AG04449 (cell line): ENCODE measurements around the gene NCOA1.

Experiments used
- CTCF ChIA-PET: fragments of 350-600 bp; formaldehyde crosslinking; extraction: SDS; loops from one replicate; lab custom pipeline; 2021; ENCODE audit warnings: antibody characterized with exemption; lab: Yijun Ruan, JAX
- POLR2A ChIA-PET: fragments of 400-600, 350-600 bp; formaldehyde crosslinking; extraction: SDS; loops from one replicate; lab custom pipeline; 2020; ENCODE audit warnings: antibody characterized with exemption, inconsistent platforms; lab: Yijun Ruan, JAX
- DNase-seq: peaks from one replicate; pipeline ENCODE4 v3.0.0-alpha.2; 2010; ENCODE audit warnings: low read depth, low spot score
- H3K4me3 ChIP-seq: 2 replicates; pipeline ENCODE4 v1.5.1; 2011; ENCODE audit warnings: low read depth, mild to moderate bottlenecking, control low read depth, low read length
- TF ChIP-seq, protein P1 (sequence below): IDR thresholded peaks from one replicate; pipeline ENCODE4 v1.5.1; 2011; ENCODE audit warnings: mild to moderate bottlenecking, moderate library complexity, low read length, control low read depth, inconsistent platforms; ENCODE audit not compliant: insufficient read depth; ENCODE audit errors: missing control alignments

Gene NCOA1

DNA sequence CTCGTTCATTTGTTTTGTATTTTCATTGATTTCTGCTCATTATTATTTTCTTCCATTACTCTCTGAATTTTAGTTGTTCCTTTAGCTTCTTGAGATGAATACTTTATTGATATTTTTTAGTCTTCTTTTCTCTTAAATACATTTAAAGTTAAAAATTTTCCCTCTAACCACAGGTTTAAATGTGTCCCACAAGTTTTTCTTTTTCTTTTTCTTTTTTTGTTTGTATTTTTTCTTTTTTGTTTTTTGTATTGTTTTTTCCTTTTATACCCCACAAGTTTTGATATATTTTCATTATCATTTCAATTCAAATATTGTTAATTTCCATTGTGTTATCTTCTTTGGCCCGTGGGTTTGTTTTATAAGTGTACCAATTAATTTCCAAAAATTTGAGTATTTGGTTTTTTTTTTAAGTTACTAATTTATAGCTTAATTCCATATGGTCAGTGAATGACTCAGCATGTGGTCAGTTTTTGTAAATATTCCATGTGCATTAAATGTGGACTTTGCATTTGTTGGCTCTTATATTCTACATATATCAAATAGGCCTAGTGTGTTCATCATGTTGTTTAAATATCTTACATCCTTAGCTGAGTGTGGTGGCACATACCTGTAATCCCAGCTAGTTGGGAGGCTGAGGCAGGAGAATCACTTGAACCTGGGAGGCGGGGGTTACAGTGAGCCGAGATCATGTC, 318.4 kb downstream of the NCOA1 start:
- ChIA-PET CTCF (interaction anchor here (1.0 to 1.7 kb wide), 4 partner anchors 10 to 400 kb away, joined by 3 to 7 read pairs (median 4); partner anchors contain the start of genes CENPO and PTRHD1), POLR2A (no interaction called here)
- no peak overlapping the region for H3K4me3 ChIP-seq
- TF ChIP-seq, protein P1, sequence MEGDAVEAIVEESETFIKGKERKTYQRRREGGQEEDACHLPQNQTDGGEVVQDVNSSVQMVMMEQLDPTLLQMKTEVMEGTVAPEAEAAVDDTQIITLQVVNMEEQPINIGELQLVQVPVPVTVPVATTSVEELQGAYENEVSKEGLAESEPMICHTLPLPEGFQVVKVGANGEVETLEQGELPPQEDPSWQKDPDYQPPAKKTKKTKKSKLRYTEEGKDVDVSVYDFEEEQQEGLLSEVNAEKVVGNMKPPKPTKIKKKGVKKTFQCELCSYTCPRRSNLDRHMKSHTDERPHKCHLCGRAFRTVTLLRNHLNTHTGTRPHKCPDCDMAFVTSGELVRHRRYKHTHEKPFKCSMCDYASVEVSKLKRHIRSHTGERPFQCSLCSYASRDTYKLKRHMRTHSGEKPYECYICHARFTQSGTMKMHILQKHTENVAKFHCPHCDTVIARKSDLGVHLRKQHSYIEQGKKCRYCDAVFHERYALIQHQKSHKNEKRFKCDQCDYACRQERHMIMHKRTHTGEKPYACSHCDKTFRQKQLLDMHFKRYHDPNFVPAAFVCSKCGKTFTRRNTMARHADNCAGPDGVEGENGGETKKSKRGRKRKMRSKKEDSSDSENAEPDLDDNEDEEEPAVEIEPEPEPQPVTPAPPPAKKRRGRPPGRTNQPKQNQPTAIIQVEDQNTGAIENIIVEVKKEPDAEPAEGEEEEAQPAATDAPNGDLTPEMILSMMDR = no peak
- no peak for DNase-seq

DNA sequence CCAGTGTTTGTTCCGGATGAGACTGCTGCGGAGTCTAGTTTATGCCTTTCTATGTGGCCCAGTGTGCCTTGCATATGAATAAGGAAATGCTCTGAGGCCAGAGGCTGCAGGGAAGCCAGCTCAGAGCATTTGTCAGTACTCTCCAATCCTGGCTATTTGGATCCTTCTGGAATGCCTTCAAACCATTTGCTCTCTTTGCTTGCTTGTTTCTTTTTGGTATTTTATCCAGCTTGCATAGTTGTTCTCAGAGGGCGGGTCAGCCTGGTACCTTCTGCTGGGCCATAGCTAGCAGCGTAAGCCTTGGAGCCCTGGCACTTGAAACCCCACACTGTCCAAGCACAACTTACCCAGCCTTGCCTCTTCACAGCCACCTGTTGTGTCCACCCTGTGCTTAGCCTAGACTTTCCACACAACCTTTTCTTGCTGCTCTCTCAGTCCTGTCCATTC, 322.7 kb downstream of the NCOA1 start:
- ChIA-PET CTCF (interaction anchor here (1.5 to 3.6 kb wide), 2 partner anchors 13 to 21 kb away, joined by 6 to 22 read pairs; partner anchors contain the start of genes CENPO and PTRHD1), POLR2A (no interaction called here)
- TF ChIP-seq, protein P1 = no peak
- no peak for DNase-seq
- H3K4me3 ChIP-seq = no peak overlapping the region

DNA sequence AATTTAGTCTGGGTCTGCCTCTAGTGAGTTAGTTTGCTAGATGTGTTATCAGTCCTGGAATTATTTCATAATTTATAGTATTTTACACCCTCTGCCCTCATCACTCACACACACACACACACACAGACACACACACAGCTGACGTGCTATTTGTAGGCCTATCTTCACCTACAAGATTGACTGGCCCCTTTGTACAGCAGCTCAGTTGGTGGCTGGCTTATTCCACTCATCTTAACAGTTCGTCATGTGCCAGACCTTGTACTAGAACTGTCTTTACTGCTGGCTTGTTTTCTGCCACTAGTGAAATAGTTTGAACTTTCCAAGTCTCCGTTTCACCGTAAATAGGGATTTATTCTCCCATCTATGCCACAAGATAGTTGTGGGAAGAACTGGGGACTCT, 323.5 kb downstream of the NCOA1 start:
- TF ChIP-seq, protein P1 = no peak
- POLR2A ChIA-PET = no interaction called here
- DNase-seq = no peak
- H3K4me3 ChIP-seq = no peak overlapping the region
- CTCF ChIA-PET = interaction anchor here (1.1 to 2.5 kb wide), 5 partner anchors 13 to 406 kb away, joined by 3 to 15 read pairs (median 6); partner anchors contain the start of genes CENPO and PTRHD1

DNA sequence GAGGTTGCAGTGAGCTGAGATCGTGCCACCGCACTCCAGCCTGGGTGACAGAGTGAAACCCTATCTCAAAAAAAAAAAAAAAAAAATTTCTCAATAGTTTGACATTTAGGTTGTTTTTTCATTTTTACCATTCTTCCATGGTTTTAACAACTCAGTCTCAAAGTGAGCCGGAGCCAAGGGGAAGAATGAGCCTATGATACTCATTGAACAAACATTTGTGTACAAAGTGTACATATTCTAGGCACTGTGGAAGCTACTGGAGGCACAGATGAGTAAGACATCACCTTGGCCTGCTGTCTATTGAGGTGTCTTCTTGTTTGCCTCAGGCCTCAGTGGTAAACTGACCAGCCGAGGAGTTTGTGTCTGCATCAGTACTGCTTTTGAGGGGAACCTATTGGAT, 324.1 kb downstream of the NCOA1 start:
- ChIA-PET POLR2A (no interaction called here), CTCF (interaction anchor here (1.1 to 2.5 kb wide), 5 partner anchors 12 to 406 kb away, joined by 3 to 15 read pairs (median 6); partner anchors contain the start of genes CENPO and PTRHD1)
- TF ChIP-seq, protein P1 = no peak
- no peak overlapping the region for H3K4me3 ChIP-seq
- DNase-seq = no peak

DNA sequence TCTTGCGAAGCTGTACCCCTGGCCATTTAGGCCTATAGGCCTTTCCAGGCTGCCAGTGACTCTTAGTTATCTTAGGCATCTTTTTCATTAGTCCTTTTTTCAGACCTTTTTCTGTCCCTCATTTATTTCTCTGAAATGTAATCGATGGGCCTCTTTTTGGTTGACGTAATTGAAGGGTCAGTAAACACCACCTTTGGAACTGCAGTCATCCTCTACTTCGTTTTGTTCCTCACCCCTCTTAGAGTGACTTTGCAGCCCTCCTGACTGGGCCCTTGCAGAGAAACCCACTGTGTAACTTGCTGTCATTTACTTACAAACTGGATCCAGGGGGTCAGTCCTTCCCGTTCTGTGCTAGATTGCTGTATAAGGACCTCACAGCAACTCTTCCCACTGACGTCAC, 325.4 kb downstream of the NCOA1 start:
- H3K4me3 ChIP-seq = no peak overlapping the region
- ChIA-PET CTCF (interaction anchor here (1.1 to 2.5 kb wide), 3 partner anchors 11 to 406 kb away, joined by 4 to 15 read pairs (median 9); partner anchors contain the start of genes CENPO and PTRHD1), POLR2A (no interaction called here)
- TF ChIP-seq, protein P1 = no peak
- DNase-seq = no peak

DNA sequence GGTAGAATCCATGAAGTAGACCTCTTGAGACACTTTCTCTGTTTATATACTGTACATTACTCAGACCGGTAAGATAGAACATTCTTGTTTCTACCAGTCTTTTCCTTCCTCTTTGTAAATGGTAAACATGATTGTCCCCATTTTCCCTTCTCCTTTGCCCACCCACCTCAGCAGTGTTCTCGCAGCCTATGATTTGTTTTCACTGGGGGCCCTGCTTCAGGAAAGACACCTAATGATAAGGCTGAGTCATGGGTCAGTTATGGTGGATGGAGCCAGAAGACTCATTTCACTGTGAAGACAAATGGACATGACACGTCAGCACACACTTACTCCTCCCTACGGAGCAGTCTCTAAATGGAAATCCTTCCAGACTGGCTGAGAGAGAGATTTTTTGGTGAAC, 325.8 kb downstream of the NCOA1 start:
- no peak overlapping the region for H3K4me3 ChIP-seq
- CTCF ChIA-PET = interaction anchor here (1.1 to 3.4 kb wide), 3 partner anchors 11 to 406 kb away, joined by 4 to 44 read pairs (median 9); partner anchors contain the start of genes CENPO and PTRHD1
- TF ChIP-seq, protein P1 = no peak
- DNase-seq = peak; percentile 67
- POLR2A ChIA-PET = no interaction called here
